NT2/D1 (cell line): Measurements from ENCODE around the gene STX8.

ENCODE experiments used
- SUZ12 ChIP-seq: IDR thresholded peaks from 2 replicates; pipeline ENCODE4 v1.6.1; 2011; ENCODE audit not compliant: insufficient read length, insufficient read depth; ENCODE audit errors: extremely low read depth
- YY1 ChIP-seq: IDR thresholded peaks from 2 replicates; pipeline ENCODE4 v1.6.1; 2011; ENCODE audit not compliant: insufficient read length, insufficient read depth

GRCh38 chr17:9209781-9210370 is 365.7 kb downstream of the STX8 start:
- TF ChIP-seq SUZ12 (no peak), YY1 (no peak)
